HepG2 (cell line): Measurements from ENCODE around the gene ZFHX3. TPM values are rescaled to one million over a fixed set of nuclear protein-coding genes. Genes with fewer than 3 reads are reported as not detected.

Experiments used
- ATAC-seq: fragments of 200-7000 bp; cut with Tn5 transposase; 3 replicates; pipeline ENCODE4 v1.9.1; 2020; ENCODE audit warnings: mild to moderate bottlenecking, moderate library complexity
- BruUV-seq: library from RNA; stranded (reverse); fragments of 400-500 nt; replicated peaks from 2 replicates; lab custom pipeline; 2021; lab: Mats Ljungman, UMichigan
- CTCF ChIA-PET: fragments of 300-600 bp; formaldehyde crosslinking; extraction: SDS; loops from one replicate; lab custom pipeline; 2021; ENCODE audit warnings: low total read pairs, inconsistent platforms, low intra/inter-chr PET ratio; lab: Yijun Ruan, JAX
- POLR2A ChIA-PET: fragments of 350-600 bp; sonication (Branson Sonifier 250); formaldehyde crosslinking; loops from one replicate; lab custom pipeline; 2020; ENCODE audit warnings: antibody characterized with exemption, inconsistent platforms; lab: Yijun Ruan, JAX
- DNase-seq: peaks from one replicate; pipeline ENCODE4 v3.0.0-alpha.2; 2015; ENCODE audit warnings: low spot score
- FAIRE-seq: peaks from 3 replicates; lab custom pipeline; 2011; peaks lifted over from hg19 to GRCh38; lab: Jason Lieb, UNC
- H2AFZ ChIP-seq: one replicate; pipeline ENCODE4 v1.6.1; 2011; ENCODE audit warnings: low read length, inconsistent platforms
- H3K27ac ChIP-seq: fragments of 300-600 bp; 3 replicates; pipeline ENCODE4 v1.8.0; 2011; ENCODE audit warnings: mixed run types, mild to moderate bottlenecking, mixed read lengths, low read length, inconsistent platforms; ENCODE audit not compliant: insufficient read depth; ENCODE audit errors: extremely low read length
- H3K27me3 ChIP-seq, 2 experiments: fragments of 200-600 bp in 1 of 2; 2 replicates in 1 of 2; 3 replicates in 1 of 2; pipeline versions ENCODE4 v1.6.0 to v1.8.0; 2011; ENCODE audit warnings: low read length in 2 of 2, mild to moderate bottlenecking in 2 of 2, moderate library complexity in 2 of 2, inconsistent platforms in 1 of 2; ENCODE audit not compliant: insufficient read depth in 2 of 2, control insufficient read depth in 1 of 2
- H3K36me3 ChIP-seq, 2 experiments: fragments of 200-600 bp in 1 of 2; replicated peaks in 1 of 2; 2 replicates in 1 of 2; 3 replicates in 1 of 2; pipeline versions ENCODE4 v1.5.1 to v1.8.0; 2011; ENCODE audit warnings: low read length in 2 of 2, inconsistent platforms in 1 of 2; ENCODE audit not compliant: insufficient read depth in 2 of 2, control insufficient read depth in 1 of 2
- H3K4me1 ChIP-seq: 2 replicates; pipeline ENCODE4 v1.5.1; 2012; ENCODE audit warnings: low read length, inconsistent platforms; ENCODE audit not compliant: insufficient read depth
- H3K4me2 ChIP-seq: 2 replicates; pipeline ENCODE4 v1.6.0; 2011; ENCODE audit warnings: low read depth, low read length, inconsistent platforms
- H3K4me3 ChIP-seq, 3 experiments: fragments of 200-600 bp in 1 of 3; sonication (generic), shearing (Covaris generic) in 1 of 3; replicated peaks in 1 of 3; 2 replicates each; pipeline ENCODE4 v1.5.1; 2011 to 2016; ENCODE audit warnings: low read length in 3 of 3, inconsistent platforms in 2 of 3, low read depth in 2 of 3, mild to moderate bottlenecking in 2 of 3, control low read depth in 1 of 3, mixed read lengths in 1 of 3; ENCODE audit not compliant: insufficient read depth in 1 of 3
- H3K79me2 ChIP-seq: one replicate; pipeline ENCODE4 v1.6.1; 2011; ENCODE audit warnings: low read length, inconsistent platforms; ENCODE audit not compliant: insufficient read depth
- H3K9ac ChIP-seq: 2 replicates; pipeline ENCODE4 v1.6.0; 2011; ENCODE audit warnings: mild to moderate bottlenecking, low read depth, low read length, inconsistent platforms; ENCODE audit not compliant: insufficient read depth
- H3K9me3 ChIP-seq: 2 replicates; pipeline ENCODE4 v1.5.1; 2012; ENCODE audit warnings: mild to moderate bottlenecking, low read length
- H4K20me1 ChIP-seq: 2 replicates; pipeline ENCODE4 v1.6.0; 2011; ENCODE audit warnings: inconsistent platforms, mild to moderate bottlenecking, low read length, moderate library complexity; ENCODE audit not compliant: insufficient read depth
- MAFF ChIP-seq: IDR thresholded peaks from 2 replicates; pipeline ENCODE4 v1.6.1; 2011; ENCODE audit warnings: low read depth, low read length, improper control_type of control experiment
- MAFK ChIP-seq, 2 experiments: IDR thresholded peaks in 1 of 2; conservative IDR thresholded peaks in 1 of 2; 2 replicates each; pipeline ENCODE4 v1.6.1; 2011; ENCODE audit warnings: improper control_type of control experiment in 2 of 2, low read length in 2 of 2
- MED8 ChIP-seq: sonication (generic); formaldehyde crosslinking; IDR thresholded peaks from 2 replicates; pipeline ENCODE4 v1.8.1; 2023; ENCODE audit warnings: mild to moderate bottlenecking, missing genetic modification reagents; ENCODE audit not compliant: insufficient replicate concordance
- PHF21A ChIP-seq: sonication (generic); formaldehyde crosslinking; IDR thresholded peaks from 2 replicates; pipeline ENCODE4 v1.5.0; 2020; ENCODE audit warnings: mild to moderate bottlenecking, missing genetic modification reagents
- PPARG ChIP-seq: conservative IDR thresholded peaks from 2 replicates; pipeline ENCODE4 v1.6.1; 2016; ENCODE audit warnings: missing biosample characterization, missing genetic modification reagents
- RBM22 ChIP-seq: fragments of 200-400 bp; formaldehyde crosslinking; optimal IDR thresholded peaks from 2 replicates; pipeline ENCODE3; 2017; ENCODE audit warnings: mild to moderate bottlenecking, low read length, moderate library complexity
- WGBS: methylation state at CpG from one replicate; pipeline ENCODE4 v1.1.6; 2017; ENCODE audit warnings: low lambda C conversion rate; 5-methylcytosine and 5-hydroxymethylcytosine counted together
- in situ Hi-C: cut with HindIII; loops from 2 replicates; pipeline ENCODE4 v1.10.0; 2017; ENCODE audit warnings: low pct_unique_long_range_greater_than_20kb; ENCODE audit not compliant: extremely low pct_ligation_motif_present
- intact Hi-C: fragments of 100-400 bp; cut with micrococcal nuclease; formaldehyde crosslinking; loops from one replicate; pipeline ENCODE4 v1.10.0; 2022; ENCODE audit not compliant: unreplicated experiment
- polyA plus RNA-seq, 8 experiments: library from polyadenylated mRNA; depleted of rRNA in 3 of 8; stranded (reverse) in 7 of 8; unstranded in 1 of 8; fragments of >200 nt; fragmentation: Illumina TruSeq in 4 of 8; extraction: Trizol in 4 of 8; gene quantifications; 2 replicates each; pipeline versions ENCODE4 v1.2.1 to v1.2.3, GENCODE V29; 2011 to 2016; ENCODE audit warnings: low read depth in 4 of 8, missing spikeins in 1 of 8, mixed read lengths in 1 of 8; ENCODE audit not compliant: insufficient read depth in 1 of 8
- total RNA-seq, 5 experiments: library from RNA; depleted of rRNA; stranded (reverse); fragments of >200 nt; fragmentation: Illumina TruSeq; extraction: Trizol; gene quantifications; 2 replicates each; pipeline ENCODE4 v1.2.3, GENCODE V29; 2016; ENCODE audit warnings: low read depth in 1 of 5

The ZFHX3 gene
- total and polyA plus RNA-seq, 2 of the 13 experiments (the other 11 are each of a cell fraction or from before 2014, with no cell fraction given), result 5.0 to 6.0 TPM

GRCh38 chr16:72854267-72854959, 193.5 kb downstream of the ZFHX3 start:
- Histone ChIP-seq H3K4me1 (no peaks in the 10 kb centered on the region), H3K4me2 (no peak overlapping the region), H3K9me3 (no peaks in the 10 kb centered on the region), H3K79me2 (peaks cover 2% of the 10 kb centered on the region), H3K36me3 (peaks cover 6 to 14% of the 10 kb centered on the region in 2 experiments; a peak in 3 of 5 replicates), H3K27me3 (no peaks in the 10 kb centered on the region), H4K20me1 (no peaks in the 10 kb centered on the region), H3K27ac (no peak overlapping the region), H2AFZ (no peak overlapping the region), H3K4me3 (no peak overlapping the region), H3K9ac (no peak overlapping the region)
- ATAC-seq, result no peak
- FAIRE-seq, result no peak
- DNase-seq, result no peak
- POLR2A ChIA-PET, result no interaction called here
- BruUV-seq, result no TSS peak
- in situ Hi-C loops, result no loop called here
- 96% methylated on average over 11 of the region's 11 CpGs for WGBS
- TF ChIP-seq MAFF (peak; percentile 82), MAFK (conservative IDR thresholded peaks at IDR 0.05 in 1 of 2, IDR thresholded peaks at IDR 0.05 in 1 of 2; ENCODE audit: low read length in 2 of 2) (peak; percentile 76 to 91), RBM22 (peak; percentile 52), PHF21A (CRISPR knock-in tag) (no peak)
- CTCF ChIA-PET, result no interaction called here
- intact Hi-C loops, result no loop called here

- Histone ChIP-seq H3K27ac (no peak overlapping the region), H3K4me2 (no peak overlapping the region), H3K4me3 (no peak overlapping the region), H3K79me2 (peaks cover 2% of the 10 kb centered on the region), H4K20me1 (no peaks in the 10 kb centered on the region), H3K4me1 (no peaks in the 10 kb centered on the region), H3K27me3 (no peaks in the 10 kb centered on the region), H3K36me3 (peaks cover 6 to 18% of the 10 kb centered on the region in 2 experiments; a peak in 3 of 5 replicates), H3K9me3 (no peaks in the 10 kb centered on the region), H2AFZ (no peak overlapping the region)
- POLR2A ChIA-PET, result no interaction called here
- 96% methylated on average over 4 of the region's 4 CpGs for WGBS
- intact Hi-C loops, result no loop called here
- ATAC-seq (no peak), DNase-seq (no peak)
- no TSS peak for BruUV-seq
- CTCF ChIA-PET, result no interaction called here
- TF ChIP-seq MED8 (CRISPR knock-in tag) (no peak), PPARG (CRISPR knock-in tag) (no peak)
- TF ChIP-seq, all 625 proteins: peak for 0
- no peak for FAIRE-seq
- in situ Hi-C loops, result no loop called here
- no peak overlapping the region for H3K9ac ChIP-seq
Measured at GRCh38 chr16:72853575-72854266, 194.2 kb downstream of the ZFHX3 start.
